HCT116 (cell line): ENCODE measurements around the gene NUFIP2. TPM values are rescaled to one million over a fixed set of nuclear protein-coding genes. Genes with fewer than 3 reads are reported as not detected.

Experiments
- ATAC-seq: fragments of 200-7000 bp; cut with Tn5 transposase; 2 replicates; pipeline ENCODE4 v1.9.1; 2020; ENCODE audit warnings: mild to moderate bottlenecking, moderate library complexity
- BruUV-seq: library from RNA; stranded (reverse); fragments of 400-500 nt; replicated peaks from 2 replicates; lab custom pipeline; 2021; lab: Mats Ljungman, UMichigan
- CTCF ChIA-PET: fragments of 300-600 bp; sonication (Branson Sonifier 250); formaldehyde crosslinking; loops from one replicate; lab custom pipeline; 2021; ENCODE audit warnings: antibody characterized with exemption; lab: Charles Lee
- POLR2A ChIA-PET: fragments of 300-600, 350-600 bp; sonication (Branson Sonifier 250); formaldehyde crosslinking; loops from one replicate; lab custom pipeline; 2021; ENCODE audit warnings: antibody characterized with exemption; lab: Charles Lee
- RAD21 ChIA-PET, 2 experiments: fragments of 300-600 bp; sonication (Branson Sonifier 250); formaldehyde crosslinking; loops; one replicate each; lab custom pipeline; 2023; ENCODE audit warnings: low total read pairs in 2 of 2; ENCODE audit not compliant: uncharacterized antibody in 2 of 2, unreplicated experiment in 2 of 2, low non-redundant PET in 1 of 2; lab: Charles Lee
- DNase-seq: peaks from one replicate; pipeline ENCODE4 v3.0.0-alpha.2; 2010; ENCODE audit warnings: low read depth, low spot score
- H2AFZ ChIP-seq: fragments of 200-600 bp; shearing (Covaris generic), sonication (generic); 2 replicates; pipeline ENCODE4 v1.6.1; 2017; ENCODE audit warnings: low read depth, mixed run types, mixed read lengths, antibody characterized with exemption, low read length; ENCODE audit not compliant: poor library complexity, severe bottlenecking
- H3K27ac ChIP-seq: 2 replicates; pipeline ENCODE4 v1.5.1; 2012; ENCODE audit warnings: low read depth, low read length
- H3K27me3 ChIP-seq: fragments of 200-600 bp; sonication (generic); 2 replicates; pipeline ENCODE4 v1.6.1; 2016; ENCODE audit warnings: mixed run types, low read length, mixed read lengths; ENCODE audit not compliant: insufficient read depth
- H3K36me3 ChIP-seq, 2 experiments: fragments of 200-500 bp in 1 of 2; fragments of 200-600 bp in 1 of 2; sonication (Bioruptor generic) in 1 of 2; sonication (generic) in 1 of 2; 2 replicates each; pipeline versions ENCODE4 v1.5.1 to v1.6.1; 2014 to 2016; ENCODE audit warnings: low read length in 2 of 2, inconsistent platforms in 1 of 2, mixed read lengths in 1 of 2, mixed run types in 1 of 2; ENCODE audit not compliant: insufficient read depth in 2 of 2, control insufficient read depth in 1 of 2
- H3K4me1 ChIP-seq, 2 experiments: fragments of 200-600 bp in 1 of 2; sonication (generic) in 1 of 2; 2 replicates each; pipeline versions ENCODE4 v1.5.1 to v1.6.1; 2012 to 2017; ENCODE audit warnings: low read length in 2 of 2, inconsistent platforms in 1 of 2, mild to moderate bottlenecking in 1 of 2, mixed read lengths in 1 of 2, mixed run types in 1 of 2, moderate library complexity in 1 of 2; ENCODE audit not compliant: insufficient read depth in 2 of 2, control insufficient read depth in 1 of 2
- H3K4me2 ChIP-seq: fragments of 200-600 bp; sonication (generic); 2 replicates; pipeline ENCODE4 v1.6.1; 2017; ENCODE audit warnings: mixed run types, low read length, mixed read lengths
- H3K4me3 ChIP-seq, 2 experiments: fragments of 200-600 bp in 1 of 2; sonication (generic) in 1 of 2; replicated peaks in 1 of 2; 2 replicates each; pipeline ENCODE4 v1.5.1; 2011 to 2016; ENCODE audit warnings: low read length in 2 of 2, control low read depth in 1 of 2, low read depth in 1 of 2, mild to moderate bottlenecking in 1 of 2, mixed read lengths in 1 of 2, mixed run types in 1 of 2
- H3K79me2 ChIP-seq: fragments of 200-600 bp; sonication (generic); 2 replicates; pipeline ENCODE4 v1.6.1; 2017; ENCODE audit warnings: mild to moderate bottlenecking, mixed run types, low read length, moderate library complexity, mixed read lengths; ENCODE audit not compliant: insufficient read depth
- H3K9ac ChIP-seq: fragments of 200-600 bp; sonication (generic); 2 replicates; pipeline ENCODE4 v1.6.1; 2016; ENCODE audit warnings: low read length, mixed read lengths
- H3K9me2 ChIP-seq: fragments of 200-600 bp; sonication (generic), shearing (Covaris generic); 2 replicates; pipeline ENCODE4 v1.6.1; 2017; ENCODE audit warnings: mixed run types, mild to moderate bottlenecking, moderate library complexity; ENCODE audit not compliant: insufficient read depth
- H3K9me3 ChIP-seq, 2 experiments: fragments of 200-500 bp in 1 of 2; fragments of 200-600 bp in 1 of 2; sonication (Bioruptor generic) in 1 of 2; sonication (generic) in 1 of 2; 2 replicates each; pipeline ENCODE4 v1.6.1; 2014 to 2017; ENCODE audit warnings: low read length in 2 of 2, mixed read lengths in 2 of 2, inconsistent platforms in 1 of 2, low read depth in 1 of 2, mild to moderate bottlenecking in 1 of 2, mixed run types in 1 of 2, moderate library complexity in 1 of 2; ENCODE audit not compliant: control insufficient read depth in 1 of 2, insufficient read depth in 1 of 2
- H4K20me1 ChIP-seq: fragments of 200-600 bp; sonication (generic), shearing (Covaris generic); 2 replicates; pipeline ENCODE4 v1.6.1; 2017; ENCODE audit warnings: mixed run types, mild to moderate bottlenecking, moderate library complexity; ENCODE audit not compliant: insufficient read depth
- CBX3 ChIP-seq: IDR thresholded peaks from 2 replicates; pipeline ENCODE4 v1.6.1; 2012; ENCODE audit warnings: low read depth
- CEBPB ChIP-seq: IDR thresholded peaks from 2 replicates; pipeline ENCODE4 v1.6.1; 2012; ENCODE audit warnings: low read depth
- EGR1 ChIP-seq: IDR thresholded peaks from 2 replicates; pipeline ENCODE4 v1.6.1; 2012; ENCODE audit warnings: low read depth
- ELF1 ChIP-seq: IDR thresholded peaks from 2 replicates; pipeline ENCODE4 v1.6.1; 2012; ENCODE audit warnings: low read depth, borderline replicate concordance
- EZH2 ChIP-seq: fragments of 200-600 bp; sonication (generic); IDR thresholded peaks from 2 replicates; pipeline ENCODE4 v1.6.1; 2017; ENCODE audit warnings: antibody characterized with exemption, mixed run types
- EZH2phosphoT487 ChIP-seq: fragments of 200-600 bp; IDR thresholded peaks from 2 replicates; pipeline ENCODE4 v1.6.1; 2018; ENCODE audit warnings: antibody characterized with exemption, borderline replicate concordance
- FOSL1 ChIP-seq: IDR thresholded peaks from 2 replicates; pipeline ENCODE4 v1.6.1; 2012; ENCODE audit warnings: low read depth
- JUND ChIP-seq: IDR thresholded peaks from 2 replicates; pipeline ENCODE4 v1.6.1; 2012
- MAX ChIP-seq: IDR thresholded peaks from 2 replicates; pipeline ENCODE4 v1.6.1; 2012
- POLR2A ChIP-seq: IDR thresholded peaks from 2 replicates; pipeline ENCODE4 v1.7.0; 2011; ENCODE audit warnings: borderline replicate concordance; ENCODE audit not compliant: insufficient read depth, insufficient read length; ENCODE audit errors: extremely low read depth
- RAD21 ChIP-seq: IDR thresholded peaks from 2 replicates; pipeline ENCODE4 v1.6.1; 2012; ENCODE audit warnings: low read depth, mild to moderate bottlenecking
- SP1 ChIP-seq: IDR thresholded peaks from 2 replicates; pipeline ENCODE4 v1.6.1; 2012; ENCODE audit warnings: low read depth
- SRF ChIP-seq: IDR thresholded peaks from 2 replicates; pipeline ENCODE4 v1.6.1; 2012; ENCODE audit warnings: low read depth
- TCF7L2 ChIP-seq: IDR thresholded peaks from 2 replicates; pipeline ENCODE4 v1.7.0; 2011; ENCODE audit warnings: borderline replicate concordance, inconsistent platforms; ENCODE audit not compliant: insufficient read depth, insufficient read length; ENCODE audit errors: extremely low read depth
- ZNF274 ChIP-seq: fragments of 200-500 bp; sonication (Bioruptor generic); IDR thresholded peaks from 2 replicates; pipeline ENCODE4 v1.6.1; 2014; ENCODE audit warnings: mild to moderate bottlenecking, low read depth, low read length, inconsistent platforms
- intact Hi-C: fragments of 100-400 bp; cut with micrococcal nuclease; formaldehyde crosslinking; loops from 2 replicates; pipeline ENCODE4 v1.10.0; 2022
- total RNA-seq: library from RNA; stranded (reverse); gene quantifications from one replicate; pipeline ENCODE4 v1.2.1, GENCODE V29; 2021; ENCODE audit not compliant: unreplicated experiment
- TF ChIP-seq, protein P1 (sequence below): IDR thresholded peaks from 2 replicates; pipeline ENCODE4 v1.6.1; 2012
- TF ChIP-seq, protein P2 (sequence below): IDR thresholded peaks from 2 replicates; pipeline ENCODE4 v1.6.1; 2012; ENCODE audit warnings: low read depth

NUFIP2 gene
- total RNA-seq, 1 experiment from 2014 or later, result 66.5 TPM

DNA sequence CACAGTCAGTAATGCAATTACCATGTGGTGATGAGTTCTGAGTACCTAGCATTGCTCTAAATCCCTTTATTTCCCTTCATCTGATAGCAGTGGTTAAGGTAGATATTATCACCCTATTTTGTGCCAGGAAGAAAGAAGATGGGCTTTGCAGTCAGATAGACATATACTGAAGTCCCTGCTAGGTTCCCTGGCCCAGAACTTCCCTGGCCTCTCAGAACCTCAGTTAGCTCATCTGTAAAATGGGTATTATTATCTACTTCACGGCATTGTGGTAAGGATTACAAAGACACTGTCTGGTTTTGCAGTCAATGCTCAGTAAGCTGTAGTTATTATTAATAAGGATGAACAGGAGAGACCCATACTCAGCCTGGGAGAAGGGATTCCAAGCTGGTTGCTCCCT is 51.9 kb downstream of the NUFIP2 start:
- Histone ChIP-seq H3K4me1 (peaks cover 21 to 43% of the 10 kb centered on the region in 2 experiments), H3K79me2 (peaks cover 82% of the 10 kb centered on the region), H3K9me3 (no peaks in the 10 kb centered on the region), H3K9me2 (no peaks in the 10 kb centered on the region), H2AFZ (no peak overlapping the region), H3K9ac (no peak overlapping the region), H3K36me3 (peaks cover 0 to 15% of the 10 kb centered on the region in 2 experiments; a peak in 3 of 4 replicates), H4K20me1 (peaks cover 7% of the 10 kb centered on the region; the same call in 1 of the 2 replicates), H3K27ac (peak overlapping the region; percentile 72; the same call in 1 of the 2 replicates), H3K4me2 (peak overlapping the region; percentile 68; the same call in 1 of the 2 replicates), H3K27me3 (no peaks in the 10 kb centered on the region), H3K4me3 (no peak overlapping the region)
- BruUV-seq, result no TSS peak
- no peak for TF ChIP-seq MAX
- TF ChIP-seq, protein P1, sequence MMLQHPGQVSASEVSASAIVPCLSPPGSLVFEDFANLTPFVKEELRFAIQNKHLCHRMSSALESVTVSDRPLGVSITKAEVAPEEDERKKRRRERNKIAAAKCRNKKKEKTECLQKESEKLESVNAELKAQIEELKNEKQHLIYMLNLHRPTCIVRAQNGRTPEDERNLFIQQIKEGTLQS, result no peak
- TF ChIP-seq TCF7L2, result no peak
- TF ChIP-seq RAD21, result no peak
- TF ChIP-seq JUND, result no peak
- TF ChIP-seq EZH2, result no peak
- no peak for TF ChIP-seq EGR1
- TF ChIP-seq EZH2phosphoT487, result no peak
- no peak for TF ChIP-seq SRF
- no peak for TF ChIP-seq SP1
- no peak for TF ChIP-seq CBX3
- no peak for TF ChIP-seq POLR2A
- TF ChIP-seq FOSL1, result no peak
- no peak for TF ChIP-seq ELF1
- TF ChIP-seq, protein P2, sequence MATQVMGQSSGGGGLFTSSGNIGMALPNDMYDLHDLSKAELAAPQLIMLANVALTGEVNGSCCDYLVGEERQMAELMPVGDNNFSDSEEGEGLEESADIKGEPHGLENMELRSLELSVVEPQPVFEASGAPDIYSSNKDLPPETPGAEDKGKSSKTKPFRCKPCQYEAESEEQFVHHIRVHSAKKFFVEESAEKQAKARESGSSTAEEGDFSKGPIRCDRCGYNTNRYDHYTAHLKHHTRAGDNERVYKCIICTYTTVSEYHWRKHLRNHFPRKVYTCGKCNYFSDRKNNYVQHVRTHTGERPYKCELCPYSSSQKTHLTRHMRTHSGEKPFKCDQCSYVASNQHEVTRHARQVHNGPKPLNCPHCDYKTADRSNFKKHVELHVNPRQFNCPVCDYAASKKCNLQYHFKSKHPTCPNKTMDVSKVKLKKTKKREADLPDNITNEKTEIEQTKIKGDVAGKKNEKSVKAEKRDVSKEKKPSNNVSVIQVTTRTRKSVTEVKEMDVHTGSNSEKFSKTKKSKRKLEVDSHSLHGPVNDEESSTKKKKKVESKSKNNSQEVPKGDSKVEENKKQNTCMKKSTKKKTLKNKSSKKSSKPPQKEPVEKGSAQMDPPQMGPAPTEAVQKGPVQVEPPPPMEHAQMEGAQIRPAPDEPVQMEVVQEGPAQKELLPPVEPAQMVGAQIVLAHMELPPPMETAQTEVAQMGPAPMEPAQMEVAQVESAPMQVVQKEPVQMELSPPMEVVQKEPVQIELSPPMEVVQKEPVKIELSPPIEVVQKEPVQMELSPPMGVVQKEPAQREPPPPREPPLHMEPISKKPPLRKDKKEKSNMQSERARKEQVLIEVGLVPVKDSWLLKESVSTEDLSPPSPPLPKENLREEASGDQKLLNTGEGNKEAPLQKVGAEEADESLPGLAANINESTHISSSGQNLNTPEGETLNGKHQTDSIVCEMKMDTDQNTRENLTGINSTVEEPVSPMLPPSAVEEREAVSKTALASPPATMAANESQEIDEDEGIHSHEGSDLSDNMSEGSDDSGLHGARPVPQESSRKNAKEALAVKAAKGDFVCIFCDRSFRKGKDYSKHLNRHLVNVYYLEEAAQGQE, result no peak
- TF ChIP-seq ZNF274, result no peak
- no peak for TF ChIP-seq CEBPB
- DNase-seq (no peak), ATAC-seq (no peak)
- CTCF ChIA-PET, result interaction anchor here (1.2 to 2.1 kb wide), 4 partner anchors 12 to 118 kb away, joined by 3 to 9 read pairs (median 4); no protein-coding TSS in a partner anchor
- intact Hi-C loops, result no loop called here
- RAD21 ChIA-PET, result no interaction called here
- POLR2A ChIA-PET, result interaction anchor here (0.7 to 1.9 kb wide), 3 partner anchors 8 to 163 kb away, joined by 3 to 6 read pairs (median 4); no protein-coding TSS in a partner anchor
